SH-SY5Y (cell line): Measurements from ENCODE around the gene MSLN.

Source experiments
- GATA2 ChIP-seq: IDR thresholded peaks from 2 replicates; pipeline ENCODE4 v1.6.1; 2011; ENCODE audit warnings: mild to moderate bottlenecking, low read depth, low read length
- GATA3 ChIP-seq: IDR thresholded peaks from 2 replicates; pipeline ENCODE4 v1.6.1; 2011; ENCODE audit warnings: low read depth, mild to moderate bottlenecking, low read length, moderate library complexity

GRCh38 chr16:787321-787966 lies 26.9 kb downstream of the MSLN start:
- TF ChIP-seq GATA2 (no peak), GATA3 (no peak)
